ENCODE measurements around the gene TCEA2. TPM values are rescaled to one million over a fixed set of nuclear protein-coding genes. Genes with fewer than 3 reads are reported as not detected.

Gene TCEA2
- total and polyA plus RNA-seq, 2 of the 13 experiments (the other 11 are each of a cell fraction or from before 2014, with no cell fraction given): 28.1 to 33.7 TPM

DNA sequence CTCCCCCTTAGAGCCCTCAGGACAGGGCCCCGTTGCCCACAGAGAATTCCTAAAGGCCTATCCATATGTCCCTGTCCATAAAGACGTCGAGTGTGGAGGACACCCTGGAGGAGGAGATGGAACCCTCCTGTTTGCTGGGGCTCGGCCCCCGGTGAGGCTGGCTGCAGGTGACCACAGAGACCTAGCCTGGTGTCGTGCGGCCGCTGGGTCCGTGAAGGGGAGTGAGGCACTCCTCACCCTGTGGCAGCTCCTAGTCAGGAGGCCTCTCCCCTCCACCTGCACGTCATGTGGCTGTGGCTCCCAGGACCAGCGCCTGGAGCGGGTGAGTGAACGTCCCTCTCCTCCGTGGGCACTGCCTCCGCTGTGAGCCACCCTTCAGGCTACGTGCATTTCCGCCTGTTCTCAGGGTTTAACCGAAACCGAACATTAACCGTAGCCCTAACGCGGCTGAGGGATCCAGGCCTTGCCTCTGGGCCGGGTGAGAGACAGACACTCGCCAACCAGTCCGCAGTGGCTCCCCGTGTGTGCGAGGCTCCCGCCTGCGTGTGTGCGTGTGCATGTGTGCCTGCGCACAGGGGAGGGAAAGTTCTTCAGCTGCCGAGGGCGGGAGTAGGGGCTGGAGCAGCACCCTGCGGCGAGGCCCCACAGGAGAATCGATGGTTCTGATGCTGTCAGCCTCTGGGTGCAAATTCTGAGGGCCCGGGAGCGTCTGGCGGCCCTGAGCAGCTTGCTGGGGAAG lies 5.9 kb upstream of the TCEA2 start (continued):
- TF ChIP-seq NR2F6 (IDR thresholded peaks at IDR 0.05) (no peak), NR2F6 (CRISPR knock-in tag; IDR thresholded peaks at IDR 0.05) (no peak), PHB2 (IDR thresholded peaks at IDR 0.05; ENCODE audit: partially characterized antibody) (no peak), ZBTB7A (CRISPR knock-in tag; IDR thresholded peaks at IDR 0.05) (no peak; the same call in 1 of the 2 replicates), PRMT3 (CRISPR knock-in tag; IDR thresholded peaks at IDR 0.05; ENCODE audit: borderline replicate concordance, low read depth) (0 out of 2 replicates have a peak, but pooled peaks have one; percentile 91), ARHGAP35 (CRISPR knock-in tag; IDR thresholded peaks at IDR 0.05; ENCODE audit: borderline replicate concordance) (peak; percentile 86; the same call in 1 of the 2 replicates), TGIF2 (CRISPR knock-in tag; IDR thresholded peaks at IDR 0.05) (peak; percentile 59; the same call in 1 of the 2 replicates), ZSCAN9 (CRISPR knock-in tag; IDR thresholded peaks at IDR 0.05; ENCODE audit: borderline replicate concordance) (no peak), RARA (CRISPR knock-in tag; IDR thresholded peaks at IDR 0.05) (no peak; the same call in 1 of the 2 replicates), MEIS2 (CRISPR knock-in tag; IDR thresholded peaks at IDR 0.05) (no peak), ARID5B (CRISPR knock-in tag; IDR thresholded peaks at IDR 0.05) (no peak), SMARCE1 (IDR thresholded peaks at IDR 0.05; ENCODE audit: borderline replicate concordance) (no peak), CREM (IDR thresholded peaks at IDR 0.05) (no peak), CREM (CRISPR knock-in tag; IDR thresholded peaks at IDR 0.05) (peak; percentile 36; the same call in 1 of the 2 replicates), ZNF678 (CRISPR knock-in tag; IDR thresholded peaks at IDR 0.05) (peak; percentile 93; the same call in 1 of the 2 replicates), ZNF816 (CRISPR knock-in tag; IDR thresholded peaks at IDR 0.05; ENCODE audit: borderline replicate concordance) (no peak; the same call in 1 of the 2 replicates), ZNF773 (CRISPR knock-in tag; IDR thresholded peaks at IDR 0.05; ENCODE audit: borderline replicate concordance) (0 out of 2 replicates have a peak, but pooled peaks have one; percentile 7), IRF1 (CRISPR knock-in tag; IDR thresholded peaks at IDR 0.05; ENCODE audit: low read depth) (no peak), KAT7 (CRISPR knock-in tag; IDR thresholded peaks at IDR 0.05; ENCODE audit: borderline replicate concordance) (no peak), ZNF292 (CRISPR knock-in tag; IDR thresholded peaks at IDR 0.05; ENCODE audit: borderline replicate concordance, low read depth) (no peak; the same call in 1 of the 2 replicates), WIZ (CRISPR knock-in tag; IDR thresholded peaks at IDR 0.05) (peak; percentile 69; the same call in 1 of the 2 replicates)
- TF ChIP-seq, protein P1, sequence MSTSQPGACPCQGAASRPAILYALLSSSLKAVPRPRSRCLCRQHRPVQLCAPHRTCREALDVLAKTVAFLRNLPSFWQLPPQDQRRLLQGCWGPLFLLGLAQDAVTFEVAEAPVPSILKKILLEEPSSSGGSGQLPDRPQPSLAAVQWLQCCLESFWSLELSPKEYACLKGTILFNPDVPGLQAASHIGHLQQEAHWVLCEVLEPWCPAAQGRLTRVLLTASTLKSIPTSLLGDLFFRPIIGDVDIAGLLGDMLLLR (CRISPR knock-in tag; IDR thresholded peaks at IDR 0.05): peak; percentile 53
- TF ChIP-seq, protein P2, sequence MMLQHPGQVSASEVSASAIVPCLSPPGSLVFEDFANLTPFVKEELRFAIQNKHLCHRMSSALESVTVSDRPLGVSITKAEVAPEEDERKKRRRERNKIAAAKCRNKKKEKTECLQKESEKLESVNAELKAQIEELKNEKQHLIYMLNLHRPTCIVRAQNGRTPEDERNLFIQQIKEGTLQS (CRISPR knock-in tag; IDR thresholded peaks at IDR 0.05): 0 out of 2 replicates have a peak, but pooled peaks have one; percentile 7
